Right lobe of liver (tissue), 4 donors: Measurements from ENCODE around the gene ZSCAN29.

Experiments
- CTCF ChIP-seq, 4 donors: fragments of 200-600 bp in 3 of 4; fragments of 450-650 bp in 1 of 4; IDR thresholded peaks; one replicate each; pipeline versions ENCODE4 v1.5.1 to v1.8.0; 2016 to 2022; ENCODE audit warnings: antibody characterized with exemption in 4 of 4, mild to moderate bottlenecking in 2 of 4
- POLR2A ChIP-seq: fragments of 450-650 bp; IDR thresholded peaks from one replicate; pipeline ENCODE4 v1.6.1; 2017; ENCODE audit warnings: antibody characterized with exemption, mild to moderate bottlenecking
- donor health status: DM: no; HTN: no; CAD: no.
- donor health status: DM: no; HTN: no; CAD: no.
- donor health status: DM: no; HTN: yes; CAD: no.

- no peak for TF ChIP-seq CTCF (IDR thresholded peaks at IDR 0.05)
- TF ChIP-seq POLR2A, result no peak
These were observed 58.5 kb downstream of the ZSCAN29 start for GRCh38 chr15:43312378-43312777.
